22Rv1 (cell line): ENCODE measurements around the gene HNRNPDL.

ENCODE experiments used
- H3K27ac ChIP-seq: fragments of 450-650 bp; 2 replicates; pipeline ENCODE4 v1.5.1; 2017
- ZFX ChIP-seq: fragments of 450-650 bp; IDR thresholded peaks from 2 replicates; pipeline ENCODE4 v1.6.1; 2017; ENCODE audit warnings: antibody characterized with exemption, borderline replicate concordance
- TF ChIP-seq, protein P1 (sequence below): fragments of 450-650 bp; IDR thresholded peaks from 2 replicates; pipeline ENCODE4 v1.5.1; 2017; ENCODE audit warnings: mild to moderate bottlenecking

Gene HNRNPDL

DNA sequence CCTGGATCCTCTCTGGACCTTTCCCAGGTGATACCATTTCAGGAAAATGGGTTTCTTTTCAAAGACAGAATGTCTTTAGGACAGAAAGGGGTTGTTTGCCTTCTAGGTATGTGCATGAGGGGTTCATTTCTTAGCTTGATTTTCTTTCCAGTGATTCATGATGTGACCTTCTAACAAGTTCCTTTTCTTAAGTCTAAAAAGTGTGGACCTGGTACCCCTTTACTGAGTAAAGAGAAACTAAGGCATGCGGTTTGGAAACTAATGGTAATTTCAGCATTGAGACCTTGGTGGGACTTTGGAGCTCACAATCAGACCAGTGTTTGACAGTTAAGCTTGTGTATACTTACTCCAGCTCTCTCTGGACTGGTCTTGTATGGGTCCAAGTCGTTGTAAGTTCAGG, 8.8 kb upstream of the HNRNPDL start:
- no peak overlapping the region for H3K27ac ChIP-seq
- TF ChIP-seq, protein P1, sequence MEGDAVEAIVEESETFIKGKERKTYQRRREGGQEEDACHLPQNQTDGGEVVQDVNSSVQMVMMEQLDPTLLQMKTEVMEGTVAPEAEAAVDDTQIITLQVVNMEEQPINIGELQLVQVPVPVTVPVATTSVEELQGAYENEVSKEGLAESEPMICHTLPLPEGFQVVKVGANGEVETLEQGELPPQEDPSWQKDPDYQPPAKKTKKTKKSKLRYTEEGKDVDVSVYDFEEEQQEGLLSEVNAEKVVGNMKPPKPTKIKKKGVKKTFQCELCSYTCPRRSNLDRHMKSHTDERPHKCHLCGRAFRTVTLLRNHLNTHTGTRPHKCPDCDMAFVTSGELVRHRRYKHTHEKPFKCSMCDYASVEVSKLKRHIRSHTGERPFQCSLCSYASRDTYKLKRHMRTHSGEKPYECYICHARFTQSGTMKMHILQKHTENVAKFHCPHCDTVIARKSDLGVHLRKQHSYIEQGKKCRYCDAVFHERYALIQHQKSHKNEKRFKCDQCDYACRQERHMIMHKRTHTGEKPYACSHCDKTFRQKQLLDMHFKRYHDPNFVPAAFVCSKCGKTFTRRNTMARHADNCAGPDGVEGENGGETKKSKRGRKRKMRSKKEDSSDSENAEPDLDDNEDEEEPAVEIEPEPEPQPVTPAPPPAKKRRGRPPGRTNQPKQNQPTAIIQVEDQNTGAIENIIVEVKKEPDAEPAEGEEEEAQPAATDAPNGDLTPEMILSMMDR, result no peak

DNA sequence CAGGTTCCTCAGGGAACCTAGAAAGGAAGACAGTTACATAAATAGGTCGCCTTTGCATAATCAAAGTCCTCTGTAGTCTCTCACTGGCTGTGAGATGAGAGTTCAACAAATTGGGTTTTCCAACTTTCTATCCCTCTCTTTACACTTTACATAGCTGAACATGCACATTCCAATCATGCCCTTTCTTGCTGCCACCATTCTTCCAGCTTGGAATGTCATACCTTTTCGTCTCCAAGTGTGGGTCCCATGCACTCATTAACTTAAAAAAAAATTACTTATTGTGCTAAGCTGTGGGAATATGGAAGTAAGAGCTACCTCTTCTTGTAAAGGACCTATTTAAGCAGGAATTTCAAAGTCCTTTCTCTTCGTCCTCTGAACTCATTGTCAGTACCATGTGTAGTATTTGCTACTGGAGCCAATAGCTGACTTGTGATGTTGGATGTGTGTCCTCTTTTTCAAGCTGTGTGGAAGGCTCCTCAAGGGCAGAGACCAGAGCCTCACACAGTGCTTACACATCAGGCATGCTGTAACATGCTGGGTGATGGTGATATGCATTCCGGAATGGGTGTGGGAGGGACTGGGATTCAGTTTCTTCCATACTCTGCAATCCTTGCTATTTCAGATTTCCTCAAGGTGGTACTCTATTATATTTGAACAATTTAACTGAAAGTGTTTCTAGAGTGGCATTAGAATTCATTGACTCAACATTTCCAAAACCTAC, 7.2 kb upstream of the HNRNPDL start:
- TF ChIP-seq ZFX, result no peak
- TF ChIP-seq, protein P1, result no peak
- H3K27ac ChIP-seq, result no peak overlapping the region

DNA sequence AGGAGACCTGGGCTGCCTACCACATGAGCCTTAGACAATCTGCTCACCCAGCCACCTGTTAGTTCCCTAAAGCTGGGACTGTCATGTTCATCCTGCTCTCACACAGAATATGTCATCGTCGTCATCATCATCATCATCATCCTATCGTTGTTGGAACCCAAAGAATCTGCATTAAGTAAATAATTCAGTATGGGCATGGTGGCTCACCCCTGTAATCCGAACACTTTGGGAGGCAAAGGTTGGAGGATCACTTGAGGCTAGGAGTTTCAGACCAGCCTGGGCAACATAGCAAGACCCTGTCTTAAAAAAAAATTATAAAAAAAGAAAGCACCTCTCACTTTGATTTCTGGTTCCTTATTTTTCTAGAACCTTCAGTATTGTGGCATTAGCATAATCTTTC, 6.5 kb upstream of the HNRNPDL start:
- no peak for TF ChIP-seq ZFX
- TF ChIP-seq, protein P1, result no peak
- H3K27ac ChIP-seq, result no peak overlapping the region

DNA sequence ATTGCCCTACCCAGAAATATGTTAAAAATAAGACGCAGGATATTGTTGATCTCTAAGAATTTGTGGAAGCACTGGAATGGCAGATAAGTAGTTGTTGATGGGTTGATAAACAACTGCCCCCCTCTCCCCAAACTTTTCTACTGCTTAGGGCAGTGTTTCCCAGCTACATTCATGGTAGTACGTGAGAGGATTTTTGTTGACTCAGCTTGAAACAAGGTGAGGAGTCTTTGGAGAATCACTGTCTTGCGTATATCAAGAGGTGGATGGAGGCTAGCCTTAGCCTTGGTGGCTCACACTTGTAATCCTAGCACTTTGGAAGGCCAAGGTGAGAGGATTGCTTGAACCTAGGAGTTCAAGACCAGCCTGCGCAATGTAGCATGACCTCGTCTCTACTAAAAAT, 5.9 kb upstream of the HNRNPDL start:
- TF ChIP-seq ZFX, result no peak
- no peak overlapping the region for H3K27ac ChIP-seq

DNA sequence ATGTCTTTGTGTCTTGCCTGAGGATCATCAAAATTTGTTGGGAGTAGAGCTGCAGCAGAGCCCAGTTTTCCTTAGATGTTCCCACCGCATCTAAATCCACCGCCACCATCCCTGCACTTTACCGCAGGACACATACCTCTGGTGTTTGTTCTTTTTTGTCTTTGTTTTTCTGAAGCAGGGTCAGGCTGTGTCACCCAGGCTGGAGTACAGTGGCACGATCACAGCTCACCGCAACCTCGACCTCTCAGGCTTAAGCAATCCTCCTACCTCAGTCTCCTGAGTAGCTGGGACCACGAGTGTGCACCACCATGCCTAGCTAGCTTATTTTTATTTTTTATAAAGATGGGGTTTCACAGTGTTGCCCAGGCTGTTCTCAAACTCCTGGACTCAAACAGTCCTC, 4.7 kb upstream of the HNRNPDL start:
- no peak for TF ChIP-seq ZFX
- TF ChIP-seq, protein P1, result no peak
- no peak overlapping the region for H3K27ac ChIP-seq

DNA sequence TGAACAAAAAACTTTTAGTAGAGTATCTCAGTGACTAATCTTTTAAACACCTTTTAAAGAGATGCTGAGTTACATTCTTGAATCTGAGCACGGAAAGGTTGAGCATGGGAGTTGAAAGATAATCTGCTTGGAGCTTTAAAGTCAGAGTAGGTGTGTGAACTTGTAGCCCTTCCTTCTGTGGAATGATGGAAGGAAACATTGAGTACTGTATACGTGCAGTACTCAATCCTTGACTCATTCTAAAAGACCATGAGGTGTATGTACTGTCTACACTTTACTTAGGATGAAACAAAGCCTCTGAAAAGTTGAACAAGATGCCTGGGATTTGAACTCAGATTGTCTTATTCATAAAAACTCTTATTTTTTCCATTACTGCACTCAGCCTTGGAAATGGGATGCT, 3.5 kb upstream of the HNRNPDL start:
- TF ChIP-seq, protein P1, result no peak
- no peak overlapping the region for H3K27ac ChIP-seq

DNA sequence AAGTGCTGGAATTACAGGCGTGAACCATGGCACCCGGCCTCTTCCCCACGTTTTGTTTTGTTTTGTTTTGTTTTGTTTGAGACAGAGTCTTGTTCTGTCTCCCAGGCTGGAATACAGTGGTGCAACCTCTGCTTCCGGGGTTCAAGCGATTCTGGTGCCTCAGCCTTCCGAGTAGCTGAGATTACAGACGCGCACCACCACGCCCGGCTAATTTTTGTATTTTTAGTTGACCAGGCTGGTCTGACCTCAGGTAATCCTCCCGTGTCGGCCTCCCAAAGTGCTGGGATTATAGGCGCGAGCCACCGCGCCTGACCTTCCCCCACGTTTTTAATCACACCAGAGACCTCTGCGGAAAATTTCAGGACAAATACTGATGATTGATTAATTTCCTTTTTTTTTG, 2.3 kb upstream of the HNRNPDL start:
- TF ChIP-seq, protein P1, result no peak
- no peak for TF ChIP-seq ZFX

DNA sequence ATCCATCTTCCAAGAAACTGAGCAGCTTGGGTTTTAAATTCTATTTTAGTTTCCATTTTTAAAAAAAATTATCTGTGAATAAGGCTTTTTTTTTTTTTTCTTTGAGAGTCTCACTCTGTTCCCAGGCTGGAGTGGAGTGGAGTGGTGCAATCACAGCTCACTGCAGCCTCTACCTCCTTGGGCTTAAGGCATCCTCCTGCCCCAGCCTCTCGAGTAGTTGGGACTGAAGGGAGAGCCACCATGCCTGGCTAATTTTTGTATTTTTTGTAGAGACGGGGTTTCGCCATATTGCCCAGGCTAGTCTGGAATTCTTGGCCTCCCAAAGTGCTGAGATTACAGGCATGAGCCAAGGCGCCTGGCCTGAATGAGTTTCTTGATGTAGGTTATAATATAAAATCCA, 1.6 kb upstream of the HNRNPDL start:
- no peak overlapping the region for H3K27ac ChIP-seq

More for the DNA sequence above, 2.3 kb upstream of the HNRNPDL start:
- no peak overlapping the region for H3K27ac ChIP-seq

More for the DNA sequence above, 1.6 kb upstream of the HNRNPDL start:
- TF ChIP-seq, protein P1, result no peak
- TF ChIP-seq ZFX, result no peak
